Fibroblast of the aortic adventitia (primary cell): ENCODE measurements around the gene KCNE1. TPM values are rescaled to one million over a fixed set of nuclear protein-coding genes. Genes with fewer than 3 reads are reported as not detected.

ENCODE experiments used
- DNase-seq: peaks from one replicate; pipeline ENCODE4 v3.0.0-alpha.2; 2010; ENCODE audit warnings: low read depth
- H3K4me3 ChIP-seq: 2 replicates; pipeline ENCODE4 v1.5.1; 2011; ENCODE audit warnings: low read depth, mild to moderate bottlenecking, control low read depth, low read length, moderate library complexity
- total RNA-seq: library from RNA; depleted of rRNA; stranded (reverse); fragments of >200 nt; gene quantifications from 2 replicates; pipeline ENCODE4 v1.2.3, GENCODE V29; 2012; ENCODE audit warnings: low replicate concordance
- TF ChIP-seq, protein P1 (sequence below): IDR thresholded peaks from 2 replicates; pipeline ENCODE4 v1.5.1; 2011; ENCODE audit warnings: mild to moderate bottlenecking, low read length, control low read depth, inconsistent platforms; ENCODE audit not compliant: insufficient read depth

KCNE1 gene
- total RNA-seq, result 0.09 and 0.74 TPM in 2 replicates

GRCh38 chr21:34511787-34512455 is at the start of gene KCNE1:
TSS of gene KCNE1 (minus strand) at chr21:34512210. CDS start at chr21:34449634, 62,576 bp downstream.
- H3K4me3 ChIP-seq, result no peak within 1 kb of the TSS
- DNase-seq, result no peak

GRCh38 chr21:34561806-34562205 is 49.8 kb upstream of the KCNE1 start:
- no peak overlapping the region for H3K4me3 ChIP-seq
- TF ChIP-seq, protein P1, sequence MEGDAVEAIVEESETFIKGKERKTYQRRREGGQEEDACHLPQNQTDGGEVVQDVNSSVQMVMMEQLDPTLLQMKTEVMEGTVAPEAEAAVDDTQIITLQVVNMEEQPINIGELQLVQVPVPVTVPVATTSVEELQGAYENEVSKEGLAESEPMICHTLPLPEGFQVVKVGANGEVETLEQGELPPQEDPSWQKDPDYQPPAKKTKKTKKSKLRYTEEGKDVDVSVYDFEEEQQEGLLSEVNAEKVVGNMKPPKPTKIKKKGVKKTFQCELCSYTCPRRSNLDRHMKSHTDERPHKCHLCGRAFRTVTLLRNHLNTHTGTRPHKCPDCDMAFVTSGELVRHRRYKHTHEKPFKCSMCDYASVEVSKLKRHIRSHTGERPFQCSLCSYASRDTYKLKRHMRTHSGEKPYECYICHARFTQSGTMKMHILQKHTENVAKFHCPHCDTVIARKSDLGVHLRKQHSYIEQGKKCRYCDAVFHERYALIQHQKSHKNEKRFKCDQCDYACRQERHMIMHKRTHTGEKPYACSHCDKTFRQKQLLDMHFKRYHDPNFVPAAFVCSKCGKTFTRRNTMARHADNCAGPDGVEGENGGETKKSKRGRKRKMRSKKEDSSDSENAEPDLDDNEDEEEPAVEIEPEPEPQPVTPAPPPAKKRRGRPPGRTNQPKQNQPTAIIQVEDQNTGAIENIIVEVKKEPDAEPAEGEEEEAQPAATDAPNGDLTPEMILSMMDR, result no peak
- DNase-seq, result no peak

More at GRCh38 chr21:34511787-34512455, at the start of gene KCNE1:
- TF ChIP-seq, protein P1, result no peak

- TF ChIP-seq, protein P1, result no peak
- DNase-seq, result no peak
- H3K4me3 ChIP-seq, result no peak overlapping the region
Observed at GRCh38 chr21:34560609-34561008, 48.6 kb upstream of the KCNE1 start.

- no peak overlapping the region for H3K4me3 ChIP-seq
- no peak for DNase-seq
- TF ChIP-seq, protein P1, result no peak
Observed at GRCh38 chr21:34560021-34560420, 48.0 kb upstream of the KCNE1 start.

DNA sequence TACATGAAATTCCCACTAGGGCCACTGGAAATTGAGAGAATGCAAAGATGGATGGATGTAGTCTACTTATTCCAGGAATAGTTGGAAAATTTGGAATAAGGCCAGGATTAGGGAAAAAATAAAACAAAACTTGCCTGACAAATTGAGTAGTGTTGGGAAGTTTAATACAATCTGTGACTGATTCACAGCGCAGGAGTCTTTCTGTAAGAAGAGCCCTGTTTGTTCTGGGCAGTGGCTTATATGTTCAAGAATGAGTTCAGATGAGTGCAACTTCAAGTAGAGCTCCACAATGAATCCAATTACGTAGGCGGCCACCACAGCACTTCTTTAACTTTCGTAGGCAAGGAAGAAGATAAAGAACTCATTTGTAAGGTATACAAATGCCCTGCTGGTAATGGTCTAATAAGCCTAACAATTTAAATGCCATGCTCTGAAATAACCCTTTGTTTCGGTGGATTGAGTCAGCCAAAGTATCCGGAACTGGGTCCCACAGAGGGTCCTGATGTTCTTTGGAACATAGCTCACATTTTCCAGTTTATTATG is 47.1 kb upstream of the KCNE1 start:
- DNase-seq, result no peak
- no peak overlapping the region for H3K4me3 ChIP-seq
- TF ChIP-seq, protein P1, result no peak

DNA sequence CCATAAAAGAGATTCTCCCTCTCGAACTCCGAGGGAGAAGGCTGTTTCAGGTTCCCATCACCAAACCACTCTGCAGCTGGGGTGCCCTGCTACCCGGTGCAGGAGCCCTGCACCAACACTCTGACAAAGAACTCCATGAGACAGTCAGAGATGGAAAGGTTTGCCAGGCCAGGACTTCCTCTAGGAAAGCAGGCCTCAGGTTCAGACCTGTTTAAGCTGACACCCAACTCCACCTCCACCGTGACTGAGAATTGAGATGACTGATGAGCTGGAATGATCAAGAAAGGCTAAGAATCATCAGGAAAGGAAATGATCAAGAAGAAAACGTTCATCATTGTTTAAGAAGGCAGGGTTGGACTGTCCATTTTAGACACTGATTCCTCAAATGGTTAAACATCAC is 46.2 kb upstream of the KCNE1 start:
- no peak overlapping the region for H3K4me3 ChIP-seq
- TF ChIP-seq, protein P1, result no peak
- DNase-seq, result no peak
